HG03135 (cell line): ENCODE measurements around the gene PRKCH.
A peak's percentile ranks its signal among the peaks of the same experiment; 100 is the strongest.

Experiments
- ATAC-seq: cut with Tn5 transposase; IDR thresholded peaks from one replicate; pipeline ENCODE4 v1.9.1; 2021; ENCODE audit warnings: mild to moderate bottlenecking, moderate library complexity; ENCODE audit not compliant: unreplicated experiment

PRKCH gene

GRCh38 chr14:61484031-61484430 is 162.7 kb downstream of the PRKCH start:
- ATAC-seq: no peak

GRCh38 chr14:61484826-61485584 is 163.6 kb downstream of the PRKCH start:
- ATAC-seq: no peak

GRCh38 chr14:61485661-61486060 is 164.3 kb downstream of the PRKCH start:
- ATAC-seq: no peak

- no peak for ATAC-seq
These were observed 165.6 kb downstream of the PRKCH start for GRCh38 chr14:61486930-61487495.

- ATAC-seq: no peak
These were observed 167.3 kb downstream of the PRKCH start for GRCh38 chr14:61488417-61489401.

- ATAC-seq: no peak
These were observed 168.1 kb downstream of the PRKCH start for GRCh38 chr14:61489512-61489911.

GRCh38 chr14:61489932-61490331 is 168.6 kb downstream of the PRKCH start:
- no peak for ATAC-seq

- no peak for ATAC-seq
These were observed 169.8 kb downstream of the PRKCH start for GRCh38 chr14:61491224-61491623.

GRCh38 chr14:61491876-61492434 is 170.6 kb downstream of the PRKCH start:
- ATAC-seq: no peak

- no peak for ATAC-seq
These were observed 171.1 kb downstream of the PRKCH start for GRCh38 chr14:61492474-61492873.

- ATAC-seq: no peak
These were observed 171.9 kb downstream of the PRKCH start for GRCh38 chr14:61493239-61493638.

- ATAC-seq: no peak
These were observed 172.6 kb downstream of the PRKCH start for GRCh38 chr14:61494018-61494417.

GRCh38 chr14:61495809-61496208 is 174.4 kb downstream of the PRKCH start:
- no peak for ATAC-seq

- ATAC-seq: no peak
These were observed 176.9 kb downstream of the PRKCH start for GRCh38 chr14:61498303-61498702.

- ATAC-seq: no peak
These were observed 177.4 kb downstream of the PRKCH start for GRCh38 chr14:61498811-61499210.

GRCh38 chr14:61499991-61500390 is 178.6 kb downstream of the PRKCH start:
- ATAC-seq: no peak

- ATAC-seq: no peak
These were observed 180.5 kb downstream of the PRKCH start for GRCh38 chr14:61501714-61502458.

GRCh38 chr14:61502459-61503093 is 181.2 kb downstream of the PRKCH start:
- ATAC-seq: peak; percentile 11

- peak; percentile 78 for ATAC-seq
These were observed 181.9 kb downstream of the PRKCH start for GRCh38 chr14:61503167-61503801.
